Stimulated activated CD8-positive, alpha-beta memory T cell treated with anti-CD3 and anti-CD28 coated beads, Interleukin-12 subunit alpha, Interleukin-12 subunit beta, amount 100 ng/mL, for 1 hour (primary cell): Measurements from ENCODE around the gene ACE2.

Source experiments
- DNase-seq: peaks from one replicate; pipeline ENCODE4 v3.0.0-alpha.2; 2020; ENCODE audit warnings: low read depth

The ACE2 gene

GRCh38 chrX:15574017-15574416 is 26.7 kb downstream of the ACE2 start:
- DNase-seq, result no peak

GRCh38 chrX:15570145-15570544 is 30.6 kb downstream of the ACE2 start:
- DNase-seq, result no peak

GRCh38 chrX:15567886-15568616 is 32.7 kb downstream of the ACE2 start:
- no peak for DNase-seq

GRCh38 chrX:15567267-15567666 is 33.5 kb downstream of the ACE2 start:
- DNase-seq, result no peak

GRCh38 chrX:15566244-15566643 is 34.5 kb downstream of the ACE2 start:
- DNase-seq, result no peak

- DNase-seq, result no peak
These were observed 35.7 kb downstream of the ACE2 start for GRCh38 chrX:15564981-15565579.

GRCh38 chrX:15563056-15563455 is 37.7 kb downstream of the ACE2 start:
- DNase-seq, result no peak

- DNase-seq, result no peak
These were observed 39.8 kb downstream of the ACE2 start for GRCh38 chrX:15560924-15561323.

- DNase-seq, result no peak
These were observed 41.5 kb downstream of the ACE2 start for GRCh38 chrX:15559227-15559626.

- no peak for DNase-seq
These were observed 51.4 kb downstream of the ACE2 start for GRCh38 chrX:15549189-15550012.

GRCh38 chrX:15547356-15547755 is 53.4 kb downstream of the ACE2 start:
- no peak for DNase-seq

GRCh38 chrX:15546745-15547144 is 54.0 kb downstream of the ACE2 start:
- no peak for DNase-seq

- no peak for DNase-seq
These were observed 70.4 kb downstream of the ACE2 start for GRCh38 chrX:15530318-15530717.

GRCh38 chrX:15529165-15529564 is 71.6 kb downstream of the ACE2 start:
- no peak for DNase-seq

- DNase-seq, result no peak
These were observed 74.9 kb downstream of the ACE2 start for GRCh38 chrX:15525664-15526416.

GRCh38 chrX:15524417-15524816 is 76.3 kb downstream of the ACE2 start:
- no peak for DNase-seq

GRCh38 chrX:15523088-15523487 is 77.7 kb downstream of the ACE2 start:
- no peak for DNase-seq

- no peak for DNase-seq
These were observed 78.3 kb downstream of the ACE2 start for GRCh38 chrX:15522464-15522863.

GRCh38 chrX:15515931-15516330 is 84.8 kb downstream of the ACE2 start:
- no peak for DNase-seq

GRCh38 chrX:15514279-15514678 is 86.5 kb downstream of the ACE2 start:
- no peak for DNase-seq

- no peak for DNase-seq
These were observed 88.3 kb downstream of the ACE2 start for GRCh38 chrX:15512401-15512965.

GRCh38 chrX:15511563-15511962 is 89.2 kb downstream of the ACE2 start:
- no peak for DNase-seq
